Right lobe of liver (tissue), 4 donors: ENCODE data around the gene PTPRCAP.

Source experiments
- CTCF ChIP-seq, 4 donors: fragments of 200-600 bp in 3 of 4; fragments of 450-650 bp in 1 of 4; IDR thresholded peaks; one replicate each; pipeline versions ENCODE4 v1.5.1 to v1.8.0; 2016 to 2022; ENCODE audit warnings: antibody characterized with exemption in 4 of 4, mild to moderate bottlenecking in 2 of 4
- POLR2A ChIP-seq: fragments of 450-650 bp; IDR thresholded peaks from one replicate; pipeline ENCODE4 v1.6.1; 2017; ENCODE audit warnings: antibody characterized with exemption, mild to moderate bottlenecking
- donor health status: DM: no; HTN: no; CAD: no.
- donor health status: DM: no; HTN: no; CAD: no.
- donor health status: DM: no; HTN: yes; CAD: no.

DNA sequence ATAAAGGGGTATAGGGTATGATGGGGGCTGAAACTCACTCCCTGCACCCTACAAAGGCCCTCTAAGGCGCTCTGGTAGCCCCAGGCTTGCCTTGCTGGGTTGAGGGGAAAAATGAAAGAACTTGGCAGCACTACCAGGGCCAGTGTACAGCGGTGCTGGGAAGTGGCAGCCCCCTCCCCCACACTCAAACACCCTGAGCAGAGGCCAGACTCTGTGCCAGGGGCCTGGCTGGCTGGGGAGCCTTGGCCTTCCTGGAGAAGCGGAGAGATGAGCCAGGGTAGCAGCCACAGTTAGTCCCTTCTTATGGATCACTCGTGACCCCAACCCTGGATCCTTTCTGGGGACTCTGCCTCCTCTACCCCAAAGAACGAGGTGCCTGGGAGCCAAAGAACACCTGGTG lies 28.9 kb upstream of the PTPRCAP start:
- TF ChIP-seq CTCF (IDR thresholded peaks at IDR 0.05) = no peak
- TF ChIP-seq POLR2A = no peak
